ENCODE results near the gene PCMTD2.
"Not testable (repeated sequence)": the region's sequence is repeated elsewhere in the genome, so short reads cannot be mapped to it uniquely, and the experiment has no call there.

Gene PCMTD2

GRCh38 chr20:64224351-64225170 is 31.0 kb upstream of the PCMTD2 start:
- no peak for DNase-seq

DNA sequence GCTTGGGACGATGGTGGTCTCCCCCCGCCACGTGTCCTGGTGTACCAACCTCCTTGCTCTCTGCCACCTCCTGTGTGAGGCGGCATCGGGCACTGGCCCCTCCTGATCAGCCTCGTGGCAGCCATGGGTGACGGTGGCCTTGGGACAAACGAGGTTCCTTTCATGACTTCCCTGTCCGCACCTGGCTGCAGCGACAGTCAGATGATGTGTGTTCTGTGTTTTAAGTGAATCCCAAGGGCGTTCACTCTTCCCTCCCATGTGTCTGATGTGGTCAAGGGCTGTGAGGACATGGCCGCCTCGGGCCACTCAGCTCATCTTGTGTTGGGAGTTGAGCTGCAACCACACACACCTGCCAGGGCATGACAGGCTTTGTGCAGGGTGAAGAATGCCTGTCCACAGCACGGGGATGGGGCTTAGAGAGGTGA is 30.4 kb upstream of the PCMTD2 start:
- no peak for DNase-seq

- no peak for DNase-seq
These were observed 29.5 kb upstream of the PCMTD2 start for GRCh38 chr20:64225828-64226598.

DNA sequence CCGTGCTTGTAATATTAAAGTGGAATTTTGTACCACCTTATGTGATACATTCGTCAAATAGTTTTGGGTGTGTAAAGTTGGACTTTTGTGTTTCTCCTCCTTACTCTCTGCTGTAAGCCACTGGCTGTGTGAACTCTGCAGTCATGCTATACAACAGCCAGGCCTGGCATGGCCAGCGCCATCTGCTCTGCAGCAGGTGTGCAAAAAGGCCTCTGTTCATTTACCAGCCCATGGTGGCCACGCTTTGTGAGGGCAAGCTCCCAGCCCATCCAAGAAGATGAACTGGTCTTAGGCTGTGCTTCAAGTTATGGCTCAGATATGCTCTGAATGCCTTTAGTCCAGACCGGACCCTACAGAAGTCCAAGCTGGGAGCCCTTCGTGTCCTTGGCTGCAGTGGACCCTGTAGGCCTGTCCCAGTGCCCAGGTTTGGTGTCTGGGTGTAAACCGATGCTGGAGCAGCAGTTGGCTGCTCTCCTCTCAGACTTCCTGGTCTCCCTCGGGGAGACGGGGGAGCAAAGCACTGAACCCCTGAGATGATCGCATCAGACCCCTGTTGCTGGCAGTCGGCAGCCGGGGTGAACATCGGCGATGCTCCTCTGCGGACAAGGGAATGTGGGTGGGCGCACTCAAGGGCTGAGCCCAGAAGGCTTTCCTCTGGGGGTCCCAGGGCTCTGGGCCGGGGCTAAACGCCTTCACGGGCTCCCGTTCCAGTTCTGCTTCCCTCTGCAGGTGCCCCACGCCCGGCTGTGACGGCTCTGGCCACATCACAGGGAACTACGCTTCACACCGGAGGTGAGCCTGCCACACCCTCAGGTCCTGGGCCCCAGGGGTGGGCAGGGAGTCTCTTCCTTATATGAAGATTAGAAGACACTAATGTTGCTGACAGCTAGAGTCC is 28.6 kb upstream of the PCMTD2 start:
- DNase-seq: no peak

DNA sequence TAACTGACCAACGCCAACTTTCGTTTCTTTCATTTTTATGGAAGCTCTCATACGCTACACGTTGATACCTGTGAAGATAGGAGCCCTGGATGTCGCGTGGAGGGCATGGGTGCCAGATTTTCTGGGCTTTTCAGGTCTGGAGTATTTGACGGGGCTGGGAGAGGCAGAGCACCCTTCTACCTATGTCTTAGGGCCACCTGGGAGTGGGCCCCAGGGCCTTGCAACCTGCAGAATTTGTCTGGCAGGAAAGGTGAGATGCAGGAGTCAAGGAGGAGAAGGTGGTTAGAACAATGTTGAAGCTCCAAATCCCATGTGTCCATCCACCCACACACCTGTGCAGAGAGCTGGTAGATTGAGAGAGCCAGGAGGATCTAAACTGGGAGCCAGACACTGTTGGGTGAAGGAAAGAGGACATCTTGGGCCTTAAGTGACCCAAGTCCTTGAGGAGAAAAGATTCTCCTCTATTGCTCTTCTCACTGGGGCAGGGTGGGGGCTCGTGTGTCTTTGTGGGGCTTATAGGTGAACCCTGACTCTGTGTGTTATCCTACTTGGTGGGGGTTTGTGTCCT is 27.4 kb upstream of the PCMTD2 start:
- no peak for DNase-seq

DNA sequence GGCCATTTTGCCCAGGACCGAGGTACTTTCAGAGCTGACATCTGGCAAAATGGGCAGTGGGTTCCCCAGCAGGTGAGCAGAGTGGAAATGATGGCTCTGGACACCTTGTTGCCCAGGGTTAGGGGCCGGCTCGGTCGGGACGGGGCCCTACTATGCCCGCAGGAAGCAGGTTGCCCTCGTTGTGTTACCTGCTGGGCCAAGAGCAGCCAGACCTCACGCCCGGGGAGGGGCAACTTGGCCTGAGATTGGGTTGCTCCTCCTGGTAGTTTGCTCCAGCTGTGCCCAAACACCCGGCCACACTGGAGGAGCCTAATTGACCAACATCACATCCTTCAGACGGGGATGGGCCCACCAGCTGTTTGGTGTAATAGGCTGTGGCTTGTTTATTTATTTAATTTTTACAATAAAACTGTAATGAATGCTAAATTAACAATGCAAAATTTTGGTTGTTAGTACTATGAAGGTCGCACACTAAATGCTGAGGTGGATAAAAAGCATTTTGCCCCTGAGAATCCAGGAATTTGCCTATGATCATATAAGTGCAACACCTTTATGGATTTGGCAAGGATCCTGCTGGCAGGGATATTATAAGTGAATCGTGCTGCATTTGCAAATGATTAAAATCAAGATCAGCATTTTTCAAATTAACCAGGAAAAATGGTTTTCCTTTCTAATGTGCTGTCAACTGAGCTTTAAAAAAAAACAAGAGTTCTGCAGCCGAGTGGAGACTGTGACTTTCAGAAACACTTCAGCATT is 26.6 kb upstream of the PCMTD2 start:
- no peak for DNase-seq

DNA sequence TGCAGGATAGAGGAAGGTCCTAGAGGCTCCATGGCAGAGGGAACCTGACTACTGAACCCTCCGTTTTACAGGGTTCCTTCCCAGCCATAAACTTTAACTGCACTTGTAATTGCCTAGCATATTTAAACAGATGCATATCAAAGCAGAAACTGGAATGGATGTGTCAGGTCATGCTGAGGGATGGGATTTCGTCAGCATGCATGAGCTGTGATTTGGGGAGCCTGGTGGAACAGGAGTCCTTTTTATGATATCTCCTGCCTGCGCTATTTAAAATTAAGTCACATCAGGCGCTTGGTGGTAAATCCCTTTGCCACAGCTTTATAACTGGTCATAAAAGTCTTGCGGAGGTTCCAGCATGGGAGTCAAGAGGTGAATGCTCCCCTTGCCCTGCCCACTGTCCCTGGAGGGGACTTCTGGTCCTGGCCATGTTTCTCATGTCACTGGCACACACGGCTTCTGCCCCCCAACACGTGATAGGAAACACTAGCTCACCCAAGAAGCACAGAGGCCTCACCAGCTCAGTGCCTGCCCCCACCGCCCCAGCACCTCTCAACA is 26.0 kb upstream of the PCMTD2 start:
- no peak for DNase-seq

- no peak for DNase-seq
These were observed 24.9 kb upstream of the PCMTD2 start for GRCh38 chr20:64230461-64231145.

DNA sequence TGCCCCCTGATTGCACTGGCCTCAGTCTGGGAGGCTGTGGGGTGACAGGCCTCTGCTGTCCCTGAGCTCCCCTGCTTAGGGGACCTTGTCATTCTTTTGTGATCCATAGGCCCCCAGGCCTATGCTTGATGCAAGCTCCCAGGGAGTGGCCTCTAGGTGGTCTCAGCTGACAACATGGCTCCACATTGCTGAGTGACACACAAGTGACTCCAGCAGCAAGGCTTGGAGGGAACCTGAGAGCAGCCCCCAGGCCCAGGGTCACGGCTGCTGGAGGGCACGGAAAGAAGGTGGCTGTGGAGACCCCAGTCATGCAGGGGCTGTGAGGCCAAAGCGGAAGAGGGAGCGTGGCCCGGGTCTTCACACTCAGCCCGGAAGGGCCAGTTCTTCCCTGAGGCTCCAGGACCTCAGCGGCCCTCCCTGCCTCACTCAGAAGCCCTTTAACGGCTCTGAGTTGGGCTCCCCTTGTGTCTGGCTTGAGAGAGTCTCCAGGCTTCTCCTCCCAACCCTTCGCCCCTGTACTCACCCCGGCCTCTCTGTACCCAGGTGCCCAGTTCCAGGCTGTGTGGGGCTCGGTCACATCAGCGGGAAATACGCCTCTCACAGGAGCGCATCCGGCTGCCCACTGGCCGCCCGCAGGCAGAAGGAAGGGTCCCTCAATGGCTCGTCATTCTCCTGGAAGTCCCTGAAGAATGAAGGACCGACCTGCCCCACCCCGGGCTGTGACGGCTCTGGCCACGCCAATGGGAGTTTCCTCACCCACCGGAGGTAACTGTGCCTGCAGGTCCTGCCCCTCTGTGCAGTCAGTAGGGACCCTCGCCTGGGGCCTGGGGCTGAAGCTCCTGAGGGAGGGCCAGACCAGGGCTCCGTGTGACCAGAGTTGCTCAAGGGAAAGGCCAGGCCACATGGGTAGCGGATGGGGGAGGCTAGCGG is 23.7 kb upstream of the PCMTD2 start:
- DNase-seq: no peak

- DNase-seq: no peak
These were observed 22.8 kb upstream of the PCMTD2 start for GRCh38 chr20:64232794-64233193.

DNA sequence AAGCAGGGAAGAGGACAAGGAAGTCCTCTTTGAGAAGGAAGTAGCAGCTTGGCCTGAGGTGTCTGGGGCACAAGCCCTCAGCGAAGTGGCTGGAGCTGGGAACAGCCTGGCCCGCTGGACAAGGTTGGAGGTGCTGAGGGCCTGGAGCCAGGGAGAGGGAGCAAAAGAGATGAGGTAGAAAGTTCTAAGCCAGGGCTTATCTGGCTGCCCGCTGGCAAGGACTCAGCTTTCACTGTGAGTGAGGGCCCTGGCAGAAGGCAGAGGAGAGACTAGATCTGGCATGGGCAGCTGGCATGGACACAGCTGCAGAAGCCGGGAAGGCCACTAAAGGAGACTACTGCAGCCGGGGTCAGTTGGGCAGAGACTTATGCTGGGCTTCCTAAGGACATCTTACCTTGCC is 21.8 kb upstream of the PCMTD2 start:
- DNase-seq: no peak

DNA sequence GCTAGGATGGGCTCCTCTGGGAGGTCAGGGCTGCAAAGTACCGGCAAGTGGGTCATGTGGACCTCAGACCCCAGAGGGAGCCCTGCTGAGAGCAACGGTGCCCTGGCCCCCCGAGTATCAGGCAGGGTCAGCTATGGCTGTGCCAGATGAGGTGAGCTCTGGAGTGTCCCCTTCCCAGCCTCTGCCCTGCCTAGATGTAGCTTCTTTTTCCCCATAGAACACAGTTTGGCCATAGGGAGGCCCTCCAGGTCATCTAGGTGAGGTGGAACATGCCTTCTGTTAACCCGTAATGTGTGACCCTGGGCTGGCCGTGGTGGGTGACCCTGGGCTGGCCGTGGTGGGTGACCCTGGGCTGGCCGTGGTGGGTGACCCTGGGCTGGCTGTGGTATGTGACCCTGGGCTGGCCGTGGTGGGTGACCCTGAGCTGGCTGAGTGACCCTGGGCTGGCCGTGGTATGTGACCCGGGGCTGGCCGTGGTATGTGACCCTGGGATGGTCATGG is 21.2 kb upstream of the PCMTD2 start:
- no peak for DNase-seq

GRCh38 chr20:64234921-64235565 is 20.5 kb upstream of the PCMTD2 start:
- DNase-seq: not testable (repeated sequence)

DNA sequence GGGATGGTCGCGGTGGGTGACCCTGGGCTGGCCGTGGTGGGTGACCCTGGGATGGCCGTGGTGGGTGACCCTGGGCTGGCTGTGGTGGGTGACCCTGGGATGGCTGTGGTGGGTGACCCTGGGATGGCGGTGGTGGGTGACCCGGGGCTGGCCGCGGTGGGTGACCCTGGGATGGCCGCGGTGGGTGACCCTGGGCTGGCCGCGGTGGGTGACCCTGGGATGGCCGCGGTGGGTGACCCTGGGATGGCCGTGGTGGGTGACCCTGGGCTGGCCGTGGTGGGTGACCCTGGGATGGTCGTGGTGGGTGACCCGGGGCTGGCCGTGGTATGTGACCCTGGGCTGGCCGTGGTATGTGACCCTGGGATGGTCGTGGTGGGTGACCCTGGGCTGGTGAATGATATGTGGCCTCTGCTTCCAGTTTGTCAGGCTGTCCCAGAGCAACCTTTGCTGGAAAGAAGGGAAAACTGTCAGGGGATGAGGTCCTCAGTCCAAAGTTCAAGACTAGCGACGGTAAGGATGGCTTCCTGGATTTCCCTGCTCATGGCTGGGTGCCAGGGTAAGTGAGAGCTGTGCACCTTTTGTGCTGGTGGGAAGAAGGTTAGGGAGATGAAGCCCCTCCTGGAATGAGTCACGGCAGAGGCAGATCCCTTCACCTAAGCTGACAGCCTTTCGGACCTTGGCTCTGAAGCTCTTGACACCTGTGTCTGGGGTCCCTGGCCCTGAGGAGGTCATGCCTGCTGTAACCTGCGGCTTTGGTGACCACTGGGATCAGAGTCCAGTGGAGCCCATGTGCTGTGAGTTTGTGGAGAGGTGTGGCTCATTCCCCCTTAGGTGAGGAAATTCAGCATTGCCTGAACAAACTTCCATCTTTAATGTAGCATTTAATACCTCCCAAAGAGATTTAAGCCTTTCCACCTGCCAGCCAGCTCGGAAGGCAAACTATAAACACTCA is 19.1 kb upstream of the PCMTD2 start:
- DNase-seq: no peak

- no peak for DNase-seq
These were observed 18.2 kb upstream of the PCMTD2 start for GRCh38 chr20:64237316-64237715.

GRCh38 chr20:64238115-64238825 is 17.3 kb upstream of the PCMTD2 start:
- DNase-seq: no peak

GRCh38 chr20:64238851-64239387 is 16.6 kb upstream of the PCMTD2 start:
- DNase-seq: no peak

Data from inflammatory macrophage treated with lipopolysaccharide for 1 hour (primary cell).